ENCODE data around the gene HSPB6.

Gene HSPB6

DNA sequence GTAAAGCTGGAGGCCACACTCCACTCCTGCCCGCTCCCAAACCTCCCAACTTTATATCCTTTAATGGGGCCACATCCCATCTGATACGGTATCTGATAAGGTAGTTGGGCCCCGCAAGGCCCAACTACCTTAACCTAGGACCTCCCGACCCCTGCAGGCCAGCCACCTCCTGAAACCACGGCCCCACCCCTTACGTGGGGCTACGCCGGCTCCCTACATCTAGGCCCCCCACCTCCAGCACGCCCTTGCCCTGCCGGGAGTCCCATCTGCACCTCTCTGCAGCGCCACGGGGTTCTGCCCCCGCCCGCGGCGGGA is 16.8 kb downstream of the HSPB6 start:
- Histone ChIP-seq H3K27me3 (ENCODE audit: insufficient read depth, low read length) (no peaks in the 10 kb centered on the region), H3K36me3 (ENCODE audit: insufficient read depth, low read length) (peaks cover 42% of the 10 kb centered on the region), H3K4me1 (ENCODE audit: insufficient read depth, low read length) (no peaks in the 10 kb centered on the region), H3K9me3 (ENCODE audit: insufficient read depth, low read depth, low read length) (no peaks in the 10 kb centered on the region), H3K4me3 (ENCODE audit: low read length) (peak overlapping the region; percentile 86), H3K27ac (ENCODE audit: low read depth, low read length) (peak overlapping the region; percentile 57; the same call in 1 of the 2 replicates), H3K9ac (ENCODE audit: low read depth, low read length) (peak overlapping the region; percentile 79)
- WGBS, result 7% methylated on average over 16 of the region's 16 CpGs

DNA sequence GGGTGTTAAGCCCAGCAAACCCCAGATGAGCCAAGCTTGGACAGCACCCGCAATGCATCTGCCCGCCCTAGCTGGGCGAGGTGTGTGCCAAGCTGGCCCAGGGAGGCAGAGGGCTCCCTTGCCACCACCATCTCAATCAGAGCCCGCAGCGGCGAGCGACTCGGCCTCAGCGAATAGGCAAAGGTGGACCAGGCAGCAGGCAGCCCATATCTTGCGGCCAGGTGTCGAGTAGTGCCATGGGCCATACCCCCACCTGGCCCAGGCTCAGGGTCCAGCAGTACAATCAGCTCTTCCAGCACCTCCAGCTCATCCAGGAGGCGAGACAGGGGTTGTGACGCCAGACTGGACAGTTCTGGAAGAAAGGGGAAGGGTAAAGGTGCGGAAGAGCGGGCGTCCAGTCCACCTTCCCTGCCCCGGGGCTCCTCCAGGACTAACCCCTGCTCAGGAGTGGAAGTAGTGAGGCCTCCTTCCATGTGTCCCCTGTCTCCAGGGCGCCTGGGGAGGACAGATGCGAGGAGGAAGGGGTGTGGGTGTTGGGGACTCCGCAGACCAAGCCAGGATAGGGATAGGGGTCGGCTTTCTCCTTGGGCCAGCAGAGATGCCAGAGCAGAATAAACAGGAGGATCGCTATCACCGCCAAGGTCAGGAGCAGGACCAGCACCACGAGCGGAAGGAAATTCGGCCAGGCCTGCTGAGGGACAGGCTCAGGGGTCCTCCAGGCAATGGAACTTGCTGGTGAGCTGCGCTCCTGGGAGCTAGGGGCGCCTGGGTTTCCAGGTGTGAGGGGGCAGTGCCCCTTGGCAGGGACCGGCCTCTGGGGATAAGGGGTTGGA is 17.3 kb downstream of the HSPB6 start:
- H3K4me3 ChIP-seq (ENCODE audit: low read length), result peak overlapping the region; percentile 86
- H3K27ac ChIP-seq (ENCODE audit: low read depth, low read length), result no peak overlapping the region
- no peaks in the 10 kb centered on the region for H3K9me3 ChIP-seq (ENCODE audit: insufficient read depth, low read depth, low read length)
- 84% methylated on average over 29 of the region's 29 CpGs for WGBS
- H3K36me3 ChIP-seq (ENCODE audit: insufficient read depth, low read length), result peaks cover 47% of the 10 kb centered on the region
- no peaks in the 10 kb centered on the region for H3K27me3 ChIP-seq (ENCODE audit: insufficient read depth, low read length)
- no peaks in the 10 kb centered on the region for H3K4me1 ChIP-seq (ENCODE audit: insufficient read depth, low read length)
- peak overlapping the region; percentile 79; the same call in 1 of the 2 replicates for H3K9ac ChIP-seq (ENCODE audit: low read depth, low read length)

DNA sequence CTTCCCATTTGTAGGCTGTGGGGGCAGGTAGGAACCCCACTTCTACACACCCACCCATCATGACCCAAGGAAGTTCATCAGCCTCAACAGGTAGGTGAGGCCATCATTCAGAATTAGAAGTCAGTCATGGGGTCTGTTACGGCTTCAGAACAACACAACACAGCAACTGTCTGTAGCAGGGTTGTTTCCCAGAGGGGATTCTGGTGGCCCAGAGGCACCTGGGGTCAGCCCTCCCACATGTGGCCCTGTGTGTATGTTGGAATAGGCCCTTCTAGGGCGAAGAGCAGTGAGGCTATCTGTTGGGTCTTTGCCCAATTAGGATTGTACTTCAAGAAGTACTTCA is 18.0 kb downstream of the HSPB6 start:
- Histone ChIP-seq H3K36me3 (ENCODE audit: insufficient read depth, low read length) (peaks cover 53% of the 10 kb centered on the region), H3K4me3 (ENCODE audit: low read length) (no peak overlapping the region), H3K9ac (ENCODE audit: low read depth, low read length) (no peak overlapping the region), H3K27me3 (ENCODE audit: insufficient read depth, low read length) (no peaks in the 10 kb centered on the region), H3K27ac (ENCODE audit: low read depth, low read length) (no peak overlapping the region), H3K4me1 (ENCODE audit: insufficient read depth, low read length) (no peaks in the 10 kb centered on the region), H3K9me3 (ENCODE audit: insufficient read depth, low read depth, low read length) (no peaks in the 10 kb centered on the region)
- 98% methylated on average over 2 of the region's 2 CpGs for WGBS

DNA sequence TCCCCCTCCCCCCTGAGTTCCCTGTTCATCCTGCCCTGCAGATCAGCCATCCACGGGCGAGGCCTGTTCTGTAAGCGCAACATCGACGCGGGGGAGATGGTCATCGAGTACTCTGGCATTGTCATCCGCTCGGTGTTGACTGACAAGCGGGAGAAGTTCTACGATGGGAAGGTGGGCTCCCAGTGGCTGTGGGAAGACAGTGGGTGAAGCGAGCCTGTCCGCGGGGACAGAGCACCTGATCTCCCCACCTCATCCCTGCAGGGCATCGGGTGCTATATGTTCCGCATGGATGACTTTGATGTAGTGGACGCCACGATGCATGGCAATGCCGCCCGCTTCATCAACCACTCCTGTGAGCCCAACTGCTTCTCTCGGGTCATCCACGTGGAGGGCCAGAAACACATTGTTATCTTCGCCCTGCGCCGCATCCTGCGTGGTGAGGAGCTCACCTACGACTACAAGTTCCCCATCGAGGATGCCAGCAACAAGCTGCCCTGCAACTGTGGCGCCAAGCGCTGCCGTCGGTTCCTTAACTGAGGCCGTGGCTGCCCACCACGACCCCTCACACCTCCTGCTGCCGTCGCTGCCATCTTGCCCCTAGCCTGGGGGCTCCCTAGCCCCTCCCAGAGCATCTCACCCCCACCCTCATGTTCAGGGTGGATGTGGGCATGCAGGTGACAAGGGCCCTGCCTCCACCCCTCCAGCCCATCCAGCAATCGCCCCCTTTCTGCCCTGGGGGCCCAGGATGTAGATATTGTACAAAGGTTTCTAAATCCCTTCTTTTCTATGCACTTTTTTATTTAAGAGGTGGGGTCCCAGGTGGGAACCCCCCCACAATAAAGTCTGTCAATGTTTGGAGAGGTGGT is 18.6 kb downstream of the HSPB6 start:
- WGBS, result 96% methylated on average over 36 of the region's 37 CpGs
- Histone ChIP-seq H3K4me3 (ENCODE audit: low read length) (no peak overlapping the region), H3K9ac (ENCODE audit: low read depth, low read length) (no peak overlapping the region)

DNA sequence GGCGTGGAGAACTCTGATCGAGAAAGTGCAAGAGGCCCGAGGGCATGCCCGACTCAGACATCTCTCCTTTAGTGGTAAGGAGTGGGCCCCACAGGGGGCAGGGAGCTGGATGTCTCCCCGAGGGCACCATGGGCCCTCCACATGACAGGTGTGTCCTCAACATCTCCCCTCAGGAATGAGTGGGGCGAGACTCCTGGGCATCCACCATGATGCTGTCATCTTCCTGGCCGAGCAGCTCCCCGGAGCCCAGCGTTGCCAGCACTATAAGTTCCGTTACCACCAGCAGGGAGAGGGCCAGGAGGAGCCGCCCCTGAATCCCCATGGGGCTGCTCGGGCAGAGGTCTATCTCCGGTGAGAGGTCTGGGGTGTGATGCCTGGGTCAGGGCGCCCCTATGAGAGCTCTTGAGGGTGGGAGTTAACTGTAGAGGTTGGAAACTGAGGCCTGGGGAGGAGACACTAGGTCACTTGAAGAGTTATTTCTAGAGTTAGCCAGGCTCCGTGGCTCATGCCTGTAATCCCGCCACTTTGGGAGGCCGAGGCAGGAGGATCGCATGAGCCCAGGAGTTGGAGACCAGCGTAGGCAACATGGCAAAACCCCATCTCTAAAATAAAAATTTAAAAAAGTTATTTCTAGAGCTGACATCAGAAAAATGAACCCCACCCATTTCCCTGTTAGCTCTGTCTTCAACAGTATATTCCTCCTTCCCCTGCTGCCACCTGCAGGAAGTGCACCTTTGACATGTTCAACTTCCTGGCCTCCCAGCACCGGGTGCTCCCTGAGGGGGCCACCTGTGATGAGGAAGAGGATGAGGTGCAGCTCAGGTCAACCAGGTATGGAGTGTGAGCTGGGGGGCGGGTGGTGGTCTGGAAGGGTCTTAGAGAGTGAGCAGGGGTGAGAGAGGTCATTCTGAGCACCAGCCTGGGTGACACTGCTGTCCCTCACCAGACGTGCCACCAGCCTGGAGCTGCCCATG is 19.6 kb downstream of the HSPB6 start:
- no peak overlapping the region for H3K27ac ChIP-seq (ENCODE audit: low read depth, low read length)
- no peak overlapping the region for H3K9ac ChIP-seq (ENCODE audit: low read depth, low read length)
- peaks cover 58% of the 10 kb centered on the region for H3K36me3 ChIP-seq (ENCODE audit: insufficient read depth, low read length)

More for the DNA sequence above, 18.6 kb downstream of the HSPB6 start:
- H3K9me3 ChIP-seq (ENCODE audit: insufficient read depth, low read depth, low read length), result no peaks in the 10 kb centered on the region
- no peaks in the 10 kb centered on the region for H3K27me3 ChIP-seq (ENCODE audit: insufficient read depth, low read length)
- no peak overlapping the region for H3K27ac ChIP-seq (ENCODE audit: low read depth, low read length)
- no peaks in the 10 kb centered on the region for H3K4me1 ChIP-seq (ENCODE audit: insufficient read depth, low read length)
- peaks cover 59% of the 10 kb centered on the region for H3K36me3 ChIP-seq (ENCODE audit: insufficient read depth, low read length)

DNA sequence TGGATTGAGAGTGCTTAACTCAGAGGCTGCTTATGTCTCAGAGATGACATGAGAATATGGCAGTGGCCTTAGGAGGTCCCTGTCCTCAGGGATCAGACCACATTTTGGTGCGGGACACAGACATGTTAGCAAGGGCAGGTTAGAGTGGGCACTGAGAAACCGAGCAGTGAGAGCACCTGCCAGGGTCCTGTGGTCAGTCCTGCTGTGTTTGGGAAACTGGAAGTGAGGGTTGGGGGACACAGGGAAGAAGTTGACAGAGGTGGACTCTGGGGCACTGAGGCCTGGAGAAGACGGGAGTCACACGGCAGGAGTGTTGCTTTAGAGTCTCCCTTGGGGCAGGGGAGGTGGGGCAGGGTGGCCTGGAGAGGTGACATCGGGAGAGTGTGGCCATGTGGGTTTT is 21.9 kb downstream of the HSPB6 start:
- H3K27ac ChIP-seq (ENCODE audit: low read depth, low read length), result no peak overlapping the region
- H3K27me3 ChIP-seq (ENCODE audit: insufficient read depth, low read length), result no peaks in the 10 kb centered on the region
- no peaks in the 10 kb centered on the region for H3K9me3 ChIP-seq (ENCODE audit: insufficient read depth, low read depth, low read length)
- no peaks in the 10 kb centered on the region for H3K4me1 ChIP-seq (ENCODE audit: insufficient read depth, low read length)
- no peak overlapping the region for H3K4me3 ChIP-seq (ENCODE audit: low read length)
- H3K36me3 ChIP-seq (ENCODE audit: insufficient read depth, low read length), result peaks cover 78% of the 10 kb centered on the region
- H3K9ac ChIP-seq (ENCODE audit: low read depth, low read length), result no peak overlapping the region
- 96% methylated on average over 5 of the region's 5 CpGs for WGBS

More for the DNA sequence above, 19.6 kb downstream of the HSPB6 start:
- 93% methylated on average over 21 of the region's 22 CpGs for WGBS
- Histone ChIP-seq H3K4me1 (ENCODE audit: insufficient read depth, low read length) (no peaks in the 10 kb centered on the region), H3K27me3 (ENCODE audit: insufficient read depth, low read length) (no peaks in the 10 kb centered on the region), H3K4me3 (ENCODE audit: low read length) (no peak overlapping the region), H3K9me3 (ENCODE audit: insufficient read depth, low read depth, low read length) (no peaks in the 10 kb centered on the region)

DNA sequence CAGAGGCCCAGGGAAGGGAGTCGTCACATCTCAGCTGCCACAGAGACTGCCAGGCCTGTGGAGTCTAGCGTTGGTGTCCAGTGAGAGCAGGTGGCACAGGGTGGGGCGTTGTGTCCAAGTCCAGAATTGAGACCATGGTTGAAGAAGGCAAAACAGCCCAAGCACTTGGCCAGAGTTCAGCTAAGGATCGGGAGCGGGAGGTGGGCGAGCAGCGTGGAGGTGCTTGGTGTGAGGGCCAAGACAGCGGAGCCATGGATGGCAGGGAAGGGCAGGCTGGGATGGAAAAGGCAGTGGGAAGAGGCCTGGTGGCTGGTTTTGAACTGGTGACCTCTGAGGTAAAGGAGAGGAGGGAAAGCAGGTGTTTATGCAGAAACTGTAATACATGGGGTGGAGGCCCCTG is 22.6 kb downstream of the HSPB6 start:
- Histone ChIP-seq H3K4me1 (ENCODE audit: insufficient read depth, low read length) (no peaks in the 10 kb centered on the region), H3K27ac (ENCODE audit: low read depth, low read length) (no peak overlapping the region), H3K9ac (ENCODE audit: low read depth, low read length) (no peak overlapping the region), H3K4me3 (ENCODE audit: low read length) (no peak overlapping the region), H3K27me3 (ENCODE audit: insufficient read depth, low read length) (no peaks in the 10 kb centered on the region), H3K9me3 (ENCODE audit: insufficient read depth, low read depth, low read length) (no peaks in the 10 kb centered on the region), H3K36me3 (ENCODE audit: insufficient read depth, low read length) (peaks cover 84% of the 10 kb centered on the region)
- 94% methylated on average over 8 of the region's 8 CpGs for WGBS

DNA sequence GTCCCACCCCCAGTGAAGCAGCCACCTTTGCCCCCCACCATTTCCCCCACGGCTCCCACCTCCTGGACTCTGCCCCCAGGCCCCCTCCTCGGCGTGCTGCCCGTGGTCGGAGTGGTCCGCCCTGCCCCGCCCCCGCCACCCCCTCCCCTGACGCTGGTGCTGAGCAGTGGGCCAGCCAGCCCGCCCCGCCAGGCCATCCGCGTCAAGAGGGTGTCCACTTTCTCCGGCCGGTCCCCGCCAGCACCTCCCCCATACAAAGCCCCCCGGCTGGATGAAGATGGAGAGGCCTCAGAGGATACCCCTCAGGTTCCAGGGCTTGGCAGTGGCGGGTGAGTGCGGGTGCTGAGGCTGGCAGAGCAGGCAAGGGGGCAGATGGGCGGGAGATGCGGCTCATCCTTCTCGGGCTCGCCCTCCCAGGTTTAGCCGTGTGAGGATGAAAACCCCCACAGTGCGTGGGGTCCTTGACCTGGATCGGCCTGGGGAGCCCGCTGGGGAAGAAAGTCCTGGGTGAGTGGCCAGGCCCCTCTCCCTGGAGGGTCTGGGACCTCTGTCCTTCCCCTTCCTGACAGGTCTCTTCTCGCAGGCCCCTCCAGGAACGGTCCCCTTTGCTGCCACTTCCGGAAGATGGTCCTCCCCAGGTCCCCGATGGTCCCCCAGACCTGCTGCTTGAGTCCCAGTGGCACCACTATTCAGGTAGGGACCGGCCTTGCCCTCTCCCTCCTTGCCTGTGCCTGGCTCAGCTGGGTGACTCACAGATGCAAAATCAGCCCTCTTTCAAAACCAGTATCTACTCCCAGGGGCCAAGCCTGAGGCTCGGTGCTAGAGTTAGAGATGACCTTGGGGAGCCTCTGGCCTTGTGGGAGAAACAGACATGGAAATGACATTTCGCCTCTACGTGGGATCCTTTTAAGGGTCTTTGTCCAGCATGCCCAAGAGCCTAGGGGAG is 23.4 kb downstream of the HSPB6 start:
- 92% methylated on average over 32 of the region's 35 CpGs for WGBS
- H3K9me3 ChIP-seq (ENCODE audit: insufficient read depth, low read depth, low read length), result no peaks in the 10 kb centered on the region
- peaks cover 85% of the 10 kb centered on the region for H3K36me3 ChIP-seq (ENCODE audit: insufficient read depth, low read length)
- H3K27ac ChIP-seq (ENCODE audit: low read depth, low read length), result no peak overlapping the region
- no peaks in the 10 kb centered on the region for H3K4me1 ChIP-seq (ENCODE audit: insufficient read depth, low read length)
- H3K4me3 ChIP-seq (ENCODE audit: low read length), result no peak overlapping the region
- H3K27me3 ChIP-seq (ENCODE audit: insufficient read depth, low read length), result no peaks in the 10 kb centered on the region
- no peak overlapping the region for H3K9ac ChIP-seq (ENCODE audit: low read depth, low read length)

DNA sequence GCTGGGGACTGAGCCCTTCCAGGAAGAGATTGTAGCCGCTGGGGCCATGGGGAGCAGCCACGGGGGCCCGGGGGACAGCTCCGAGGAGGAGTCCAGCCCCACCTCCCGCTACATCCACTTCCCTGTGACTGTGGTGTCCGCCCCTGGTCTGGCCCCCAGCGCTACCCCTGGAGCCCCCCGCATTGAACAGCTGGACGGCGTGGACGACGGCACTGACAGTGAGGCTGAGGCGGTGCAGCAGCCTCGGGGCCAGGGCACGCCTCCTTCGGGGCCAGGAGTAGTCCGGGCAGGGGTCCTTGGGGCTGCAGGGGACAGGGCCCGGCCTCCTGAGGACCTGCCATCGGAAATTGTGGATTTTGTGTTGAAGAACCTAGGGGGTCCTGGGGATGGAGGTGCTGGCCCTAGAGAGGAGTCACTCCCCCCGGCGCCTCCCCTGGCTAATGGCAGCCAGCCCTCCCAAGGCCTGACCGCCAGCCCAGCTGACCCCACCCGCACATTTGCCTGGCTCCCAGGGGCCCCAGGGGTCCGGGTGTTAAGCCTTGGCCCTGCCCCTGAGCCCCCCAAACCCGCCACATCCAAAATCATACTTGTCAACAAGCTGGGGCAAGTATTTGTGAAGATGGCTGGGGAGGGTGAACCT is 24.2 kb downstream of the HSPB6 start:
- Histone ChIP-seq H3K9ac (ENCODE audit: low read depth, low read length) (no peak overlapping the region), H3K27me3 (ENCODE audit: insufficient read depth, low read length) (no peaks in the 10 kb centered on the region), H3K9me3 (ENCODE audit: insufficient read depth, low read depth, low read length) (no peaks in the 10 kb centered on the region), H3K27ac (ENCODE audit: low read depth, low read length) (no peak overlapping the region), H3K36me3 (ENCODE audit: insufficient read depth, low read length) (peaks cover 85% of the 10 kb centered on the region), H3K4me1 (ENCODE audit: insufficient read depth, low read length) (no peaks in the 10 kb centered on the region), H3K4me3 (ENCODE audit: low read length) (no peak overlapping the region)
- 97% methylated on average over 25 of the region's 25 CpGs for WGBS
